Heart left ventricle (tissue), 13 donors: ENCODE data around the gene RPS6KA2.

Experiments
- CTCF ChIP-seq, 12 donors: fragments of 200-600 bp; sonication (generic) in 4 of 12; IDR thresholded peaks; one replicate each; pipeline versions ENCODE4 v1.5.0 to v1.8.0; 2018 to 2022; ENCODE audit warnings: antibody characterized with exemption in 12 of 12, mild to moderate bottlenecking in 5 of 12
- POLR2A ChIP-seq, 2 donors: fragments of 450-650 bp; IDR thresholded peaks; one replicate each; pipeline ENCODE4 v1.6.1; 2017; ENCODE audit warnings: antibody characterized with exemption in 2 of 2, mild to moderate bottlenecking in 2 of 2, moderate library complexity in 2 of 2
- donor health status: ischemic (EF 13 %, LVEDD 7.1; RV severe dilation, severe dysfunction).
- donor health status: DM: no; HTN: yes; CAD: no.
- donor health status: DM: no; HTN: no; CAD: no.
- donor health status: ischemic (EF 25% LVEDD 6.9; RV normal size, moderate dysfunction).
- donor health status: ischemic (EF 25% LVEDD 5.7; RV mildly dilated, moderate dysfunction).
- donor health status: ischemic (EF 35%, LVEDD 5.7; RV mildly dilated, moderate dysfunction).
- donor health status: nonischemic (EF 11% LVEDD 7.7; RV severe dilation, severe dysfunction).
- donor health status: DM: yes; HTN: yes; CAD: no.
- donor health status: PGD.
- donor health status: ischemic (EF 29% LVEDD 5.4; RV normal size, mild dysfunction).
- donor health status: nonischemic (EF 23%, LVEDD 6.1; RV moderate dilation, normal function).

- TF ChIP-seq CTCF (IDR thresholded peaks at IDR 0.05) (no peak), POLR2A (IDR thresholded peaks at IDR 0.05) (no peak)
Observed at GRCh38 chr6:166646716-166647115, 19.7 kb upstream of the RPS6KA2 start.
